AG04450 (cell line): Measurements from ENCODE around the gene MPDZ. TPM values are rescaled to one million over a fixed set of nuclear protein-coding genes. Genes with fewer than 3 reads are reported as not detected.

Source experiments
- CTCF ChIA-PET: fragments of 300-600, 350-600 bp; formaldehyde crosslinking; extraction: SDS; loops from one replicate; lab custom pipeline; 2022; ENCODE audit warnings: antibody characterized with exemption, inconsistent platforms; lab: Charles Lee
- POLR2A ChIA-PET: fragments of 350-600 bp; formaldehyde crosslinking; extraction: SDS; loops from one replicate; lab custom pipeline; 2021; ENCODE audit warnings: antibody characterized with exemption, inconsistent platforms; lab: Yijun Ruan, JAX
- DNase-seq: peaks from one replicate; pipeline ENCODE4 v3.0.0-alpha.2; 2011; ENCODE audit warnings: low read depth, low spot score
- H3K27ac ChIP-seq: one replicate; pipeline ENCODE4 v1.5.1; 2012; ENCODE audit warnings: low read depth, low read length, control low read depth
- H3K27me3 ChIP-seq: one replicate; pipeline ENCODE4 v1.6.0; 2012; ENCODE audit warnings: low read length; ENCODE audit not compliant: control insufficient read depth, insufficient read depth
- H3K4me3 ChIP-seq: 2 replicates; pipeline ENCODE4 v1.5.1; 2011; ENCODE audit warnings: mild to moderate bottlenecking, low read depth, low read length, control low read depth
- H3K9me3 ChIP-seq: 2 replicates; pipeline ENCODE4 v1.5.1; 2012; ENCODE audit warnings: low read length; ENCODE audit not compliant: control insufficient read depth, insufficient read depth
- CTCF ChIP-seq: IDR thresholded peaks from 2 replicates; pipeline ENCODE4 v1.5.1; 2011; ENCODE audit warnings: low read depth, low read length, control low read depth, inconsistent platforms
- polyA plus RNA-seq: library from polyadenylated mRNA; depleted of rRNA; stranded (reverse); fragments of >200 nt; gene quantifications from 2 replicates; pipeline ENCODE4 v1.2.3, GENCODE V29; 2011

MPDZ gene
- polyA plus RNA-seq, 1 experiment = 31.6 TPM

GRCh38 chr9:13110766-13111417 is 168.6 kb downstream of the MPDZ start:
- no peaks in the 10 kb centered on the region for H3K27me3 ChIP-seq
- H3K27ac ChIP-seq = no peak overlapping the region
- H3K9me3 ChIP-seq = no peaks in the 10 kb centered on the region
- H3K4me3 ChIP-seq = no peak overlapping the region
- DNase-seq = no peak
- ChIA-PET CTCF (interaction anchor here (2.2 kb wide), 1 partner anchor 22 kb away, joined by 16 read pairs; no protein-coding TSS in a partner anchor), POLR2A (no interaction called here)
- no peak for TF ChIP-seq CTCF

GRCh38 chr9:13109781-13110180 is 169.7 kb downstream of the MPDZ start:
- DNase-seq = no peak
- H3K4me3 ChIP-seq = no peak overlapping the region
- no peak overlapping the region for H3K27ac ChIP-seq
- CTCF ChIA-PET = interaction anchor here (2.2 kb wide), 1 partner anchor 21 kb away, joined by 16 read pairs; no protein-coding TSS in a partner anchor
- POLR2A ChIA-PET = no interaction called here
- H3K9me3 ChIP-seq = no peaks in the 10 kb centered on the region
- TF ChIP-seq CTCF = no peak
- H3K27me3 ChIP-seq = no peaks in the 10 kb centered on the region

- no peaks in the 10 kb centered on the region for H3K9me3 ChIP-seq
- TF ChIP-seq CTCF = no peak
- no peak for DNase-seq
- CTCF ChIA-PET = no interaction called here
- H3K27me3 ChIP-seq = no peaks in the 10 kb centered on the region
- H3K27ac ChIP-seq = no peak overlapping the region
- no peak overlapping the region for H3K4me3 ChIP-seq
- POLR2A ChIA-PET = no interaction called here
These were observed 172.5 kb downstream of the MPDZ start for GRCh38 chr9:13107008-13107407.

GRCh38 chr9:13100914-13101572 is 178.4 kb downstream of the MPDZ start:
- ChIA-PET POLR2A (no interaction called here), CTCF (interaction anchor here (1.0 to 2.0 kb wide), 2 partner anchors 11 to 13 kb away, joined by 9 read pairs; no protein-coding TSS in a partner anchor)
- no peak for TF ChIP-seq CTCF
- H3K9me3 ChIP-seq = no peaks in the 10 kb centered on the region
- no peak for DNase-seq
- no peak overlapping the region for H3K27ac ChIP-seq
- H3K27me3 ChIP-seq = no peaks in the 10 kb centered on the region
- H3K4me3 ChIP-seq = no peak overlapping the region

GRCh38 chr9:13095056-13095455 is 184.4 kb downstream of the MPDZ start:
- ChIA-PET POLR2A (no interaction called here), CTCF (no interaction called here)
- DNase-seq = no peak
- H3K27ac ChIP-seq = no peak overlapping the region
- H3K4me3 ChIP-seq = no peak overlapping the region
- no peaks in the 10 kb centered on the region for H3K27me3 ChIP-seq
- no peaks in the 10 kb centered on the region for H3K9me3 ChIP-seq
- no peak for TF ChIP-seq CTCF
